Cerebellar nuclear complex (tissue), 1 donor: ENCODE data around the gene ZNF770.

Experiments used
- DNase-seq, 2 experiments: peaks; one replicate each; lab custom pipeline; 2025; lab: John Stamatoyannopoulos, UW

Gene ZNF770

GRCh38 chr15:34988027-34988902, at the start of gene ZNF770:
ZNF770 (minus strand) TSS chr15:34988287; CDS start chr15:34983434, 4,853 bp downstream.
- peak in 1 of 2 experiments; percentile 20 for DNase-seq

- no peak for DNase-seq
Measured at GRCh38 chr15:35028235-35028984, 40.3 kb upstream of the ZNF770 start.

- DNase-seq = no peak
Measured at GRCh38 chr15:35023804-35024203, 35.7 kb upstream of the ZNF770 start.

GRCh38 chr15:35020974-35021373, 32.9 kb upstream of the ZNF770 start:
- DNase-seq = no peak

GRCh38 chr15:35019404-35020327, 31.6 kb upstream of the ZNF770 start:
- DNase-seq = no peak

GRCh38 chr15:35014241-35014640, 26.2 kb upstream of the ZNF770 start:
- no peak for DNase-seq

- no peak for DNase-seq
Measured at GRCh38 chr15:35013370-35013769, 25.3 kb upstream of the ZNF770 start.

- no peak for DNase-seq
Measured at GRCh38 chr15:35007397-35007796, 19.3 kb upstream of the ZNF770 start.

GRCh38 chr15:35005933-35006332, 17.8 kb upstream of the ZNF770 start:
- DNase-seq = no peak

- no peak for DNase-seq
Measured at GRCh38 chr15:35003928-35004327, 15.8 kb upstream of the ZNF770 start.

GRCh38 chr15:35000511-35000910, 12.4 kb upstream of the ZNF770 start:
- no peak for DNase-seq

- no peak for DNase-seq
Measured at GRCh38 chr15:34999906-35000305, 11.8 kb upstream of the ZNF770 start.

- DNase-seq = no peak
Measured at GRCh38 chr15:34994925-34995324, 6.8 kb upstream of the ZNF770 start.

- DNase-seq = no peak
Measured at GRCh38 chr15:34993877-34994276, 5.8 kb upstream of the ZNF770 start.

GRCh38 chr15:34993412-34993811, 5.3 kb upstream of the ZNF770 start:
- DNase-seq = no peak

GRCh38 chr15:34987609-34988026, 469 bp downstream of the ZNF770 start:
- DNase-seq = no peak

GRCh38 chr15:34986771-34987480, 1.2 kb downstream of the ZNF770 start:
- no peak for DNase-seq

- DNase-seq = no peak
Measured at GRCh38 chr15:34986326-34986725, 1.8 kb downstream of the ZNF770 start.

- DNase-seq = no peak
Measured at GRCh38 chr15:34984889-34985630, 3.0 kb downstream of the ZNF770 start.

- no peak for DNase-seq
Measured at GRCh38 chr15:34976743-34977142, 11.3 kb downstream of the ZNF770 start.

- DNase-seq = no peak
Measured at GRCh38 chr15:34976073-34976472, 12.0 kb downstream of the ZNF770 start.
